Activated CD8-positive, alpha-beta memory T cell treated with anti-CD3 and anti-CD28 coated beads, Interleukin-2, amount 50 U/mL, for 1 hour (primary cell): ENCODE measurements around the gene PCSK2.

Source experiments
- DNase-seq: peaks from one replicate; pipeline ENCODE4 v3.0.0-alpha.2; 2020; ENCODE audit errors: extremely low read depth

Gene PCSK2

GRCh38 chr20:17339000-17339399, 112.2 kb downstream of the PCSK2 start:
- DNase-seq, result no peak

GRCh38 chr20:17343091-17343490, 116.3 kb downstream of the PCSK2 start:
- DNase-seq, result no peak

GRCh38 chr20:17343656-17344452, 117.0 kb downstream of the PCSK2 start:
- no peak for DNase-seq

- no peak for DNase-seq
Measured at GRCh38 chr20:17344790-17345189, 118.0 kb downstream of the PCSK2 start.

- DNase-seq, result no peak
Measured at GRCh38 chr20:17345321-17345720, 118.5 kb downstream of the PCSK2 start.

GRCh38 chr20:17350321-17350720, 123.5 kb downstream of the PCSK2 start:
- DNase-seq, result no peak

- no peak for DNase-seq
Measured at GRCh38 chr20:17357238-17357637, 130.4 kb downstream of the PCSK2 start.

- DNase-seq, result no peak
Measured at GRCh38 chr20:17358854-17359253, 132.0 kb downstream of the PCSK2 start.

- no peak for DNase-seq
Measured at GRCh38 chr20:17364681-17365080, 137.8 kb downstream of the PCSK2 start.

GRCh38 chr20:17365831-17366230, 139.0 kb downstream of the PCSK2 start:
- no peak for DNase-seq

GRCh38 chr20:17369506-17369905, 142.7 kb downstream of the PCSK2 start:
- no peak for DNase-seq

GRCh38 chr20:17372806-17373440, 146.1 kb downstream of the PCSK2 start:
- no peak for DNase-seq

GRCh38 chr20:17374086-17374485, 147.2 kb downstream of the PCSK2 start:
- DNase-seq, result no peak

GRCh38 chr20:17376031-17376430, 149.2 kb downstream of the PCSK2 start:
- DNase-seq, result no peak

GRCh38 chr20:17377231-17377630, 150.4 kb downstream of the PCSK2 start:
- no peak for DNase-seq

GRCh38 chr20:17379651-17380050, 152.8 kb downstream of the PCSK2 start:
- no peak for DNase-seq

GRCh38 chr20:17380801-17381200, 154.0 kb downstream of the PCSK2 start:
- DNase-seq, result no peak

- no peak for DNase-seq
Measured at GRCh38 chr20:17381724-17382123, 154.9 kb downstream of the PCSK2 start.

- DNase-seq, result no peak
Measured at GRCh38 chr20:17385798-17386197, 159.0 kb downstream of the PCSK2 start.

- DNase-seq, result no peak
Measured at GRCh38 chr20:17390655-17391054, 163.8 kb downstream of the PCSK2 start.

- DNase-seq, result no peak
Measured at GRCh38 chr20:17391127-17391771, 164.4 kb downstream of the PCSK2 start.

GRCh38 chr20:17394411-17394810, 167.6 kb downstream of the PCSK2 start:
- DNase-seq, result no peak

GRCh38 chr20:17395729-17396128, 168.9 kb downstream of the PCSK2 start:
- no peak for DNase-seq
